CD4-positive, alpha-beta T cell treated with Interleukin-4 for 1 hour (primary cell): ENCODE data around the gene APOE.
A peak's percentile ranks its signal among the peaks of the same experiment; 100 is the strongest.
"Not testable (repeated sequence)": the region's sequence is repeated elsewhere in the genome, so short reads cannot be mapped to it uniquely, and the experiment has no call there.

Experiments used
- DNase-seq, 2 donors: peaks; one replicate each; pipeline ENCODE4 v3.0.0-alpha.2; 2020 to 2022

APOE gene

DNA sequence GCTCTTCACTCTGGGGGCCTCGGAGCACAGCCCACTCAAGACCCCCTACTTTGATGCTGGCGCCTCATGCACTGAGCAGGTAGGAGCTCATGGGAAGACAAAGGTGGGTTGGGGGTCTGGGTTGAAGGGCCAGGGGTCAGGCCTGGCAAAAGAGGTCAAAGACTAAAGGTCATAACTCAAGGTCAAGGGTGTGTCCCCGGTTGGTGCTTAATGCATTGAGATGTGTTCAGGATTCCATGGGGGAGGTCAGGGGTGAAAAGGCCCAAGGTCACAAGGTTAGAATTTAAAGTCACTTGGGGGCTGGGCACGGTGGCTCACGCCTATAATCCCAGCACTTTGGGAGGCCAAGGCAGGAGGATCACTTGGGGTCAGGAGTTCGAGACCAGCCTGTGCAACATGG lies 19.5 kb upstream of the APOE start:
- no peak for DNase-seq

DNA sequence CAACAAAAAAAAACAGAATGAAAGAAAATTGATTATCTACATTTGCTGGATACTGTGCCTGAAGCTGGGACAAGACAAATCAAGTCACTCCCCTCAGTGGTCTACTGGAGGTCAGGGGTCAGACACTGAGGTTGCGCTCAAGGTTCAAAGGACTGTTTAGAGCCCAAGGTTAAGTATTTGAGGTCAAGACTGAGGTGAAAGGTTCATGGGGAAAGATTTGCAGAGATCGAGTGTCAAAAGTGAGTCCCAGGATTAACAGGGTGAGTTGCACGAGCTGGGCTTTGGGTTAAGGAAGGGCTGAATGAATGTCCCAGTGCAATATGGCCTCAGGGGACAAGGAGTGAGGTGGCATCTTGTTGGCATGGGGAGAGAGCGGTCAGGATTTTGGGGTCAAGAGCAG lies 17.9 kb upstream of the APOE start:
- DNase-seq = no peak

GRCh38 chr19:44888335-44888734 lies 17.3 kb upstream of the APOE start:
- DNase-seq = not testable (repeated sequence)

DNA sequence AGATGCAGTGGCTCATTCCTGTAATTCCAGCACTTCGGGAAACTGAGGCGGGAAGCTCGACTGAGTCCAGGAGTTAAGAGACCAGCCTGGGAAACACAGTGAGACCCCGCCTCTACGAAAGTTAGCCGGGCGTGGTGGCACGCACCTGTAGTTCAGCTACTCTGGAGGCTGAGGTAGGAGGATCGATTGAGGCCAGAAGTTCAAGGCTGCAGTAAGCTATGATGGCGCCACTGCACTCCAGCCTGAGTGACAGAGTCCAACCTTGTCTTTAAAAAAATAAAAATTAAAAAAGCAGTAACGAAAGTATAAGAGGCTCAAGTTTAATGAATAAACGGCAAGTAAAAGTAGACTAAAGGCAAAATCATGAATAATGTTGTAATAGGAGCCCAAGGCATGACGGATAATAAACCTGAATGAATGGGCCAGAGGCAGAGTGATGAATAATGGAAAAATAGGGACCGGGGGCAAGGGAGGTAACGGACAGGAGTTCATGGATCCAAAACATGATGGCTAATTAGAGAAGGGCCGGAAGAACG lies 15.7 kb upstream of the APOE start:
- no peak for DNase-seq

DNA sequence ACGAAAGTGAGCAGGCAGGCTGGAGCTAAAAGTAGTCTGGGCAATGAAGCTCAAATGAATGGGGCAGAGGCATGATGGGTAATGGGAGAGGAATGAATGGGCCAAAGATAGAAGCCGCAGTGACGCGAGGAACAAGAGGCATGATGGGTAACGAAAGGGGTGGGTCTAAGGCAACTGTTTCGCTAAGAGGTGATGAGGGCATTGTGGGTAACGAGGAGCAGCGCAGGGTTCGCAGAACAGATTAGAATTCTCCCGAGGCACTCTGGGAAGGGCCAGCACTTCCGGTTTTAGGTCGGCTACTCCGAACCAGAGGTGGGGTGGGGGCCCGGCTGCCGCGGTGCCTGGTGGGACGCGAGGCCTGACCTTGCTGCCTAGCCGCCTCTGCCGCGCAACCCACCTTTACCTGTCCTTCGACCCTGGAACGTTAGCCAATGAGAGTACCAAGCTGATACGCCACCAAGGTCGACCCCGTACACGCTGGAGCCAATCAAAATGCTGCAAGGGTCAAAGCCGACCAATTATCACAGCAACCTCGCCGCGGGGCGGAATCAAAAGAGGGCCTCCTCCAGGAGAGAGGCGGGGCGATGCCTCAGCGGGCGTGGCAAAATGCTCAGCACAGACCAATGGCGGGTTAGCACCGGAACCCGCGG lies 15.1 kb upstream of the APOE start:
- DNase-seq = peak; percentile 100

- no peak for DNase-seq
These were observed 14.3 kb upstream of the APOE start, which contains the start of gene TOMM40 for GRCh38 chr19:44891016-44891882. TSS of gene TOMM40 (plus strand) at chr19:44891254. CDS start at chr19:44891416, 162 bp downstream.

DNA sequence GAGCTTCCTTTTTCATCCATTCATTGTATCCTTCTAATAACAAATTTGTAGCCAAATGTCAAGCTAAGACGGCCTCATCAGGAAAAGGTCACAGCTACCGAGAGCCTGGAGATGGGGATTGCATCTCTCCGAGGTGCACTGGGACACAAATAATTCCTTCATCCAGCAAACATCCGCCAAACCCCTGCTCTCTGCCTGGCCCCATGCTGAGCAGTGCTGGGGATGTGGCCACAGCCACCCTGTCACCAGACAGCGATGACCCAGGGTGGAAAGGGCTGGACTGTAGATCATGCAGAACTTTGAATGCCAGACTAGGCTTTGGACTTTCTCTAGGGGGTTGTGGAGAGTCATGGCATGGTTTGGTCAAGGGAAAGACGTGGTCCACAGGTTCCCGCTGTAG lies 12.7 kb upstream of the APOE start:
- DNase-seq = no peak

DNA sequence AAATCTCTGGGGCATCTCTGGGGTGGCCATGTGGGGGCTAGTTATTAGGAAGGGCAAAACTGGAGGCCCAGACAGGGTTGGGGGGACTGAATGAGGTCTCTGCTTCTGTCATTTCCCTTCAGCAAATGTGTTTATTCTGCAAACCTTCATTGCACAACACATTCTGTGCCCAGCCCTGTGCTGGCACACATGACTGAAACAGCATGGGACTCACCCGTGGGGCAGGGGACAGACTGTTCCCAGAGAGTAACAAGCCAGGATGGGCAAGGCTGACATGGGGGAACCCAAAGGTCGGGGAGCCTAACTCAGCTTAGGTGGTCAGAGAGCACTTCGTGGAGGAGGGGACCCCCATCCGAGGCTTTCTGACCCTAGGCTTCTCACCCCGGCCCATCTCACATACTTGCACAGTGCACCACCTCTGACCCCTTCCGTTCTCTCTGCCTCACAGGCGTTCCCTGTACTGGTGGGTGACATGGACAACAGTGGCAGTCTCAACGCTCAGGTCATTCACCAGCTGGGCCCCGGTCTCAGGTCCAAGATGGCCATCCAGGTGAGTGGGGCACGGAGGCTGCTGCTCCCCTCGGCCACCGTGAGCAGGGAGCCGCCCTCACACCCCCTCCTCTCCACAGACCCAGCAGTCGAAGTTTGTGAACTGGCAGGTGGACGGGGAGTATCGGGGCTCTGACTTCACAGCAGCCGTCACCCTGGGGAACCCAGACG lies 12.1 kb upstream of the APOE start:
- no peak for DNase-seq

- no peak for DNase-seq
These were observed 11.6 kb upstream of the APOE start for GRCh38 chr19:44894052-44894400.

- DNase-seq = no peak
These were observed 10.7 kb upstream of the APOE start for GRCh38 chr19:44894946-44895345.

DNA sequence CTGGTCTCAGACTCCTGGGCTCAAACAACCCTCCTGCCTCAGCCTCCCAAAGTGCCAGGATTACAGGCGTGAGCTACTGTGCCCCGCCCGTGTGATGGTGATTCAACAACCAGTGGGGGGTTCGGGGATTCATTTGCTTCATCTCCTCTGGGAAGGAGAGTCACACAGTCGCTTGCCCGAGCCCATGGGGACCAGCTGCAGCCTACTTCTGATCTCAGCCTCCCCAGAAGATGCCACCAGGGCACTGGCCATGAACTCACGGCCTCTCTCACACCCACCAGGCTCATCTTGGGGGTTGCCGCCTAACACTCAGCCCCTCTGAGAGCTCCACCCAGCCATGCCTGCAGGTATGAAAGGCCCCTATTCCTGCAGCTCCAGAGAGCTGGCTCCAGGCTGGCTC lies 7.8 kb upstream of the APOE start:
- DNase-seq = no peak

DNA sequence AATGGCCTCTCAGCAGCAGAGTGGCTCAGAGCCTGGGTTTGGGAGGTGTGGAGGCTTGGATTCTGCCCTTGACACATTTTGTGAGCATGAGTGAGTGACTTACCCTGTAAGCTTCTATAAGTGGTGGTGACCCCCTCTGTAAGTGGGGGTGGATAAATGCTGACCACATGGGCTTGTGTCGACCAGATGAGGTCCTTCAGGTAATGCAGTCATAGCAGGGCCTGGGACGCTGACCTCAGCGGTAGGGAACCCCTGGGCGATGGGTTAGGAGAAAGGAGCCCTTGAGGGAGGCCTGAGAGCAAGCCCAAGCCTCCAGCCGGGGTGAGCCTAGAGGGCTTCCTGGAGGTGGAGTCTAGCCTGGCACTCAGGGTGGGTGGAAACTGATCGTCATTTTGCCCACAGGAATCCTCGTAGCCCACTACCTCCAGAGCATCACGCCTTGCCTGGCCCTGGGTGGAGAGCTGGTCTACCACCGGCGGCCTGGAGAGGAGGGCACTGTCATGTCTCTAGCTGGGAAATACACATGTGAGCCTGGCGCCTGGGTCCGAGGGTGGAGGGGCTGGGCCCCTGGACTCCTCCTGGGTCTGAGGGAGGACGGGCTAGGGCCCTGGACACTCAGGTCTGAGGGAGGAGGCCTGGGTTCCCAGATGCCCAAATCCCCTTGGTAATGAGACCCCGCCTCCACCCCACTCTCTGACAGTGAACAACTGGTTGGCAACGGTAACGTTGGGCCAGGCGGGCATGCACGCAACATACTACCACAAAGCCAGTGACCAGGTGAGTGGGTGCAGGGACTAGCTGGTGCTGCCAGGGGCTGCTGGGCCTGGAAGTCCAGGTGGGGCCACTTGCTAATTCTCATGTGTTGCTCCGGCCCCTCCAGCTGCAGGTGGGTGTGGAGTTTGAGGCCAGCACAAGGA lies 5.0 kb upstream of the APOE start:
- DNase-seq = no peak

- DNase-seq = no peak
These were observed 2.4 kb upstream of the APOE start for GRCh38 chr19:44903216-44903601.

GRCh38 chr19:44903602-44904425 lies 1.8 kb upstream of the APOE start:
- DNase-seq = peak; percentile 64 to 69

GRCh38 chr19:44904426-44904994 lies 1.1 kb upstream of the APOE start:
- no peak for DNase-seq

DNA sequence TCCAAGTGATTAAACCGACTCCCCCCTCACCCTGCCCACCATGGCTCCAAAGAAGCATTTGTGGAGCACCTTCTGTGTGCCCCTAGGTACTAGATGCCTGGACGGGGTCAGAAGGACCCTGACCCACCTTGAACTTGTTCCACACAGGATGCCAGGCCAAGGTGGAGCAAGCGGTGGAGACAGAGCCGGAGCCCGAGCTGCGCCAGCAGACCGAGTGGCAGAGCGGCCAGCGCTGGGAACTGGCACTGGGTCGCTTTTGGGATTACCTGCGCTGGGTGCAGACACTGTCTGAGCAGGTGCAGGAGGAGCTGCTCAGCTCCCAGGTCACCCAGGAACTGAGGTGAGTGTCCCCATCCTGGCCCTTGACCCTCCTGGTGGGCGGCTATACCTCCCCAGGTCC lies 2.0 kb downstream of the APOE start:
- DNase-seq = no peak

DNA sequence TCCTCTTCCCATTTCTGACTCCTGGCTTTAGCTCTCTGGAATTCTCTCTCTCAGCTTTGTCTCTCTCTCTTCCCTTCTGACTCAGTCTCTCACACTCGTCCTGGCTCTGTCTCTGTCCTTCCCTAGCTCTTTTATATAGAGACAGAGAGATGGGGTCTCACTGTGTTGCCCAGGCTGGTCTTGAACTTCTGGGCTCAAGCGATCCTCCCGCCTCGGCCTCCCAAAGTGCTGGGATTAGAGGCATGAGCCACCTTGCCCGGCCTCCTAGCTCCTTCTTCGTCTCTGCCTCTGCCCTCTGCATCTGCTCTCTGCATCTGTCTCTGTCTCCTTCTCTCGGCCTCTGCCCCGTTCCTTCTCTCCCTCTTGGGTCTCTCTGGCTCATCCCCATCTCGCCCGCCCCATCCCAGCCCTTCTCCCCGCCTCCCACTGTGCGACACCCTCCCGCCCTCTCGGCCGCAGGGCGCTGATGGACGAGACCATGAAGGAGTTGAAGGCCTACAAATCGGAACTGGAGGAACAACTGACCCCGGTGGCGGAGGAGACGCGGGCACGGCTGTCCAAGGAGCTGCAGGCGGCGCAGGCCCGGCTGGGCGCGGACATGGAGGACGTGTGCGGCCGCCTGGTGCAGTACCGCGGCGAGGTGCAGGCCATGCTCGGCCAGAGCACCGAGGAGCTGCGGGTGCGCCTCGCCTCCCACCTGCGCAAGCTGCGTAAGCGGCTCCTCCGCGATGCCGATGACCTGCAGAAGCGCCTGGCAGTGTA lies 2.7 kb downstream of the APOE start:
- DNase-seq = no peak

GRCh38 chr19:44908836-44909261 lies 3.3 kb downstream of the APOE start:
- no peak for DNase-seq

DNA sequence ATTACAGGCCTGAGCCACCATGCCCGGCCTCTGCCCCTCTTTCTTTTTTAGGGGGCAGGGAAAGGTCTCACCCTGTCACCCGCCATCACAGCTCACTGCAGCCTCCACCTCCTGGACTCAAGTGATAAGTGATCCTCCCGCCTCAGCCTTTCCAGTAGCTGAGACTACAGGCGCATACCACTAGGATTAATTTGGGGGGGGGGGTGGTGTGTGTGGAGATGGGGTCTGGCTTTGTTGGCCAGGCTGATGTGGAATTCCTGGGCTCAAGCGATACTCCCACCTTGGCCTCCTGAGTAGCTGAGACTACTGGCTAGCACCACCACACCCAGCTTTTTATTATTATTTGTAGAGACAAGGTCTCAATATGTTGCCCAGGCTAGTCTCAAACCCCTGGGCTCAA lies 4.2 kb downstream of the APOE start:
- DNase-seq = no peak

DNA sequence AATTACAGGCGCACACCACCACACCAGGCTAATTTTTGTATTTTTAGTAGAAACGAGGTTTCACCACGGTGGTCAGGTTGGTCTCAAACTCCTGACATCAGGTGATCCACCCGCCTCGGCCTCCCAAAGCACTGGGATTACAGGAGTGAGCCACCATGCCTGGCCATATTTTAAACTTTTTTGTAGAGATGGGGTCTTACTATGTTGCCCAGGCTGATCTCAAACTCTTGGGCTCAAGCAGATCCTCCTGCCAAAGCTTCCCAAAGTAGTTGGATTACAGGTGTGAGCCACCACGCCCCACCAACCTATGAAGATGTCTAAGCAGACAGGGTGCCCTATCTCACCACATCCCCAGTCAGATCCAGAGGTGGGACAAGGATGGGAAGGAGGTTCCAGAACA lies 6.3 kb downstream of the APOE start:
- not testable (repeated sequence) for DNase-seq
